Measurements from ENCODE around the gene UBAC2. TPM values are rescaled to one million over a fixed set of nuclear protein-coding genes. Genes with fewer than 3 reads are reported as not detected.

Gene UBAC2
- total and polyA plus RNA-seq, 2 donors (not counting 3 experiments of a cell fraction or from before 2014, with no cell fraction given), result 45.7 to 54.4 TPM

DNA sequence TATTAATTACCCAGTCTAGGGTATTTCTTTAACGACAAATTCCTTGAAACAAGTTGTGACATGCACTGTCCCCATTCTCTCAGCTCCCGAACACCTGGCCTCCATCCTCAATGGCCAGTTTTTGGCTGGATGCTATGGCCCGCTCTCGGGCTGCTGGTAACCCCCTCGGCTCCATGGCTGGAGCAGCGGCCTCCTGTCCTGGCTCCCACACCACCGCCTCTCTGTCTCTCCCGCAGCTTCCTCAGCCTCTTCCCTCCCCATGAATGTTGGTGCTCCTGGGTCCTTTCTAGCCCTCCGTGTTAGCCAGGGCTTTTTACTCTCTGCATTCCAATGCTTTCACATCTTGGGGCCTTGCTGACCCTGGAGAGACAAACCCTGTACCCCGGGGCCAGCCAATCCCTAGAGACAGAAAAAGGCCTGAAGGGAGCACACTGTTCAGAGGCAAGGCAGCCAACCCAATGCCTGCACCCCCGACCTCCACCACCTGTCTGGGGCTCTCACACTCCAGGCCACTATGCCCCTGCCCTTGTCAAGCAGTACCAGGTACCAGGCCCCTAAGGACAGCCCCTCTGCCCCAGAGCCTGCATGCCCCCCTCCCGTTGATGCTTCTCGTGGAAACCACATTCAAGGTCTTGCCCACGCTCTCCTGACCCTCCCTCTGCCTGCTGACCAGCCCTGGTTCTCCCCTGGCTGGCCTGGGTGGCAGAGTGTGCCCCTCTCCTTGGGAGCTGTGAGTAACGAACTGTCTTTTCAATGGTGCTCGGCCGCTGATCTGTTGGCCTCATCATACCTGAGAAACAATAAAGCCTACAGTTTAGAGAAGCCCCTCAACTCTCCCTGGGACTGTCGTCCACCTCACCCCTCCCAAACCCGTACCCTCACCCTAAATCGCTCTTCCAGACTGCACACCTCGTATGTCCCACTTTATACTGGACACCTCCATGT, 193.4 kb downstream of the UBAC2 start:
- DNase-seq (ENCODE audit: low read depth, low spot score), result no peak
- dilution Hi-C loops (cut with MboI; ENCODE audit: extremely low pct_ligation_motif_present, low sequenced_read_pairs), result no loop called here

GRCh38 chr13:99395436-99395835, 194.8 kb downstream of the UBAC2 start:
- no peaks in the 10 kb centered on the region for H4K20me1 ChIP-seq (replicated peaks; ENCODE audit: control insufficient read depth, extremely low read depth, insufficient read depth, low read length)

More for the DNA sequence above, 193.4 kb downstream of the UBAC2 start:
- no TSS peak for BruUV-seq (replicated peaks)
- no peaks in the 10 kb centered on the region for H3K9me1 ChIP-seq (replicated peaks; ENCODE audit: control insufficient read depth, extremely low read depth, insufficient read depth, low read length)
- intact Hi-C loops (cut with micrococcal nuclease), result no loop called here
- H3K9me3 ChIP-seq (replicated peaks; ENCODE audit: control insufficient read depth, insufficient read depth, low read length), result no peaks in the 10 kb centered on the region
- no peak overlapping the region for H2AFZ ChIP-seq (ENCODE audit: low read depth, low read length)
- ChIA-PET POLR2A (no interaction called here), CTCF (interaction anchor here (1.5 kb wide), 1 partner anchor 128 kb away, joined by 3 read pairs; no protein-coding TSS in a partner anchor)
- H3K4me3 ChIP-seq (replicated peaks in 1 of 3; ENCODE audit: insufficient read depth in 1 of 3, low read depth in 1 of 3, low read length in 3 of 3), result no peak overlapping the region
- H3K27ac ChIP-seq (ENCODE audit: insufficient read depth, low read depth, low read length), result no peak overlapping the region
- FAIRE-seq, result no peak
- no peak overlapping the region for H3K4me2 ChIP-seq (ENCODE audit: insufficient read depth, low read length)
- no peaks in the 10 kb centered on the region for H3K79me2 ChIP-seq (ENCODE audit: control insufficient read depth, insufficient read depth, low read length)
- no peaks in the 10 kb centered on the region for H3K27me3 ChIP-seq (ENCODE audit: control insufficient read depth in 2 of 2, insufficient read depth in 2 of 2, low read length in 2 of 2)
- no peaks in the 10 kb centered on the region for H3K4me1 ChIP-seq (ENCODE audit: control insufficient read depth, extremely low read depth, insufficient read depth, low read length)
- no peaks in the 10 kb centered on the region for H4K20me1 ChIP-seq (replicated peaks; ENCODE audit: control insufficient read depth, extremely low read depth, insufficient read depth, low read length)
- H3K9ac ChIP-seq (replicated peaks; ENCODE audit: extremely low read depth, insufficient read depth, low read length), result no peak overlapping the region
- TF ChIP-seq JUN (IDR thresholded peaks at IDR 0.05; ENCODE audit: borderline replicate concordance, insufficient read depth, insufficient read length, low read depth), result no peak
- TF ChIP-seq POLR2A (IDR thresholded peaks at IDR 0.05; ENCODE audit: low read depth, low read length), result no peak
- TF ChIP-seq EZH2 (IDR thresholded peaks at IDR 0.05; ENCODE audit: borderline replicate concordance, low read depth, low read length, severe bottlenecking), result no peak
- no peak for TF ChIP-seq MAX (IDR thresholded peaks at IDR 0.05; ENCODE audit: insufficient read depth, insufficient read length)
- no peak for TF ChIP-seq FOS (IDR thresholded peaks at IDR 0.05; ENCODE audit: borderline replicate concordance, insufficient read depth, low read length)
- H3K36me3 ChIP-seq (ENCODE audit: control insufficient read depth in 2 of 2, extremely low read depth in 1 of 2, insufficient read depth in 2 of 2, low read length in 2 of 2), result no peaks in the 10 kb centered on the region

More at GRCh38 chr13:99395436-99395835, 194.8 kb downstream of the UBAC2 start:
- Histone ChIP-seq H3K27me3 (ENCODE audit: control insufficient read depth in 2 of 2, insufficient read depth in 2 of 2, low read length in 2 of 2) (no peaks in the 10 kb centered on the region), H3K79me2 (ENCODE audit: control insufficient read depth, insufficient read depth, low read length) (no peaks in the 10 kb centered on the region), H3K9me1 (replicated peaks; ENCODE audit: control insufficient read depth, extremely low read depth, insufficient read depth, low read length) (no peaks in the 10 kb centered on the region), H3K4me1 (ENCODE audit: control insufficient read depth, extremely low read depth, insufficient read depth, low read length) (no peaks in the 10 kb centered on the region), H3K4me2 (ENCODE audit: insufficient read depth, low read length) (no peak overlapping the region), H3K36me3 (ENCODE audit: control insufficient read depth in 2 of 2, extremely low read depth in 1 of 2, insufficient read depth in 2 of 2, low read length in 2 of 2) (no peaks in the 10 kb centered on the region), H3K9me3 (replicated peaks; ENCODE audit: control insufficient read depth, insufficient read depth, low read length) (no peaks in the 10 kb centered on the region), H3K9ac (replicated peaks; ENCODE audit: extremely low read depth, insufficient read depth, low read length) (no peak overlapping the region), H3K27ac (ENCODE audit: insufficient read depth, low read depth, low read length) (no peak overlapping the region), H3K4me3 (replicated peaks in 1 of 3; ENCODE audit: insufficient read depth in 1 of 3, low read depth in 1 of 3, low read length in 3 of 3) (no peak overlapping the region), H2AFZ (ENCODE audit: low read depth, low read length) (no peak overlapping the region)
- dilution Hi-C loops (cut with MboI; ENCODE audit: extremely low pct_ligation_motif_present, low sequenced_read_pairs), result no loop called here
- intact Hi-C loops (cut with micrococcal nuclease), result no loop called here
- FAIRE-seq (no peak), DNase-seq (ENCODE audit: low read depth, low spot score) (no peak)
- no TSS peak for BruUV-seq (replicated peaks)
- no peak for TF ChIP-seq MYC (IDR thresholded peaks at IDR 0.05; ENCODE audit: low read depth, low read length)
- no peak for TF ChIP-seq EZH2 (IDR thresholded peaks at IDR 0.05; ENCODE audit: borderline replicate concordance, low read depth, low read length, severe bottlenecking)
- no peak for TF ChIP-seq POLR2AphosphoS5 (IDR thresholded peaks at IDR 0.05; ENCODE audit: insufficient read depth, low read depth, low read length)
- TF ChIP-seq GATA2 (IDR thresholded peaks at IDR 0.05; ENCODE audit: insufficient read depth, insufficient read length, low read depth, low read length), result no peak
- no peak for TF ChIP-seq POLR2A (IDR thresholded peaks at IDR 0.05; ENCODE audit: low read depth, low read length)
- TF ChIP-seq CTCF (IDR thresholded peaks at IDR 0.05; ENCODE audit: extremely low read depth in 1 of 2, insufficient read depth in 1 of 2, low read depth in 1 of 2, low read length in 2 of 2), result no peak
- no peak for TF ChIP-seq JUN (IDR thresholded peaks at IDR 0.05; ENCODE audit: borderline replicate concordance, insufficient read depth, insufficient read length, low read depth)
- no peak for TF ChIP-seq MAX (IDR thresholded peaks at IDR 0.05; ENCODE audit: insufficient read depth, insufficient read length)
- no peak for TF ChIP-seq FOS (IDR thresholded peaks at IDR 0.05; ENCODE audit: borderline replicate concordance, insufficient read depth, low read length)
- POLR2A ChIA-PET, result no interaction called here
- CTCF ChIA-PET, result no interaction called here
